ENCODE measurements around the gene SLC24A5.

- TF ChIP-seq CTCF (IDR thresholded peaks at IDR 0.05; ENCODE audit: poor library complexity): no peak
- TF ChIP-seq EZH2phosphoT487 (IDR thresholded peaks at IDR 0.05; ENCODE audit: low read depth, severe bottlenecking, unreplicated experiment): no peak
These were observed 24.0 kb upstream of the SLC24A5 start for GRCh38 chr15:48096813-48097212.

Data from hepatocyte (in vitro differentiated cells).